ENCODE results near the gene TMEM218. TPM values are rescaled to one million over a fixed set of nuclear protein-coding genes. Genes with fewer than 3 reads are reported as not detected.

The TMEM218 gene
- total and polyA plus RNA-seq, 5 donors from 2014 or later: 9.7 to 42.8 (median 40.1) TPM

DNA sequence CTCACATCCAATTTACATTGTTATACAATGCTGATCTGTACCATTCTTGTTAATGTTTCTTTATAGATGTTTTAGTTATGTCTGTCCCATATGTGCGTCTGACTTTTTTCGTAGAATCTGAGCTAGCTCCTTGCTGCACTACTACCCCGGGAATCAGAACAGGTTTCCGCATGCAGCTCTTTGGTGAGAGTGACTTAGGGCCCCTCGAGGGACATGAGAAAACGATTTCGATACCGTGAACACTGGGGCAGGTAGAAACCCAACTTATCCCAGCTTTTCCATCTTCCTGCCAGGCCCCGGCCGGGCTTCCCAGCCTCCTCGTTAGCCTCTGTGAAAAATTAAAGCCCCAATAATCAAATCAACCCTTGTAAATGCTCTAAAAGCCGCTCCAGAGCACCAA, 29.8 kb upstream of the TMEM218 start:
- H3K4me1 Mint-ChIP-seq: peaks cover 2 to 5% (median 4%) of the 10 kb centered on the region in 4 donors
- H3K36me3 Mint-ChIP-seq: no peaks in the 10 kb centered on the region
- Histone ChIP-seq H3K36me3 (ENCODE audit: control insufficient read depth, insufficient read depth, low read length) (no peaks in the 10 kb centered on the region), H3K27ac (ENCODE audit: insufficient read depth, low read length, poor library complexity, severe bottlenecking) (no peak overlapping the region), H3K9me3 (ENCODE audit: control insufficient read depth in 2 of 2, low read length in 2 of 2) (no peaks in the 10 kb centered on the region), H3K4me1 (ENCODE audit: control insufficient read depth, insufficient read depth, low read length, poor library complexity, severe bottlenecking) (peaks cover 5% of the 10 kb centered on the region), H3K27me3 (ENCODE audit: control insufficient read depth, insufficient read depth, low read length) (peaks cover 10% of the 10 kb centered on the region), H3K4me3 (ENCODE audit: low read depth, low read length) (no peak overlapping the region)
- DNase-seq (no peak), ATAC-seq (ENCODE audit: low read depth in 2 of 2) (no peak)
- no peak overlapping the region for H3K27ac Mint-ChIP-seq
- no peaks in the 10 kb centered on the region for H3K9me3 Mint-ChIP-seq
- H3K4me3 Mint-ChIP-seq: no peak overlapping the region
- H3K27me3 Mint-ChIP-seq: peaks cover 36% of the 10 kb centered on the region

GRCh38 chr11:125140233-125140632, 28.8 kb upstream of the TMEM218 start:
- H3K9me3 Mint-ChIP-seq: no peaks in the 10 kb centered on the region
- H3K4me1 Mint-ChIP-seq: peaks cover 2 to 5% (median 4%) of the 10 kb centered on the region in 4 donors
- no peak overlapping the region for H3K4me3 Mint-ChIP-seq
- Histone ChIP-seq H3K27ac (ENCODE audit: insufficient read depth, low read length, poor library complexity, severe bottlenecking) (no peak overlapping the region), H3K27me3 (ENCODE audit: control insufficient read depth, insufficient read depth, low read length) (peaks cover 12% of the 10 kb centered on the region), H3K36me3 (ENCODE audit: control insufficient read depth, insufficient read depth, low read length) (no peaks in the 10 kb centered on the region), H3K4me1 (ENCODE audit: control insufficient read depth, insufficient read depth, low read length, poor library complexity, severe bottlenecking) (peaks cover 5% of the 10 kb centered on the region), H3K4me3 (ENCODE audit: low read depth, low read length) (no peak overlapping the region), H3K9me3 (ENCODE audit: control insufficient read depth in 2 of 2, low read length in 2 of 2) (no peaks in the 10 kb centered on the region)
- no peak overlapping the region for H3K27ac Mint-ChIP-seq
- DNase-seq: no peak
- peaks cover 38% of the 10 kb centered on the region for H3K27me3 Mint-ChIP-seq
- ATAC-seq (ENCODE audit: low read depth in 2 of 2): no peak
- H3K36me3 Mint-ChIP-seq: no peaks in the 10 kb centered on the region

GRCh38 chr11:125139778-125140177, 28.4 kb upstream of the TMEM218 start:
- peaks cover 5% of the 10 kb centered on the region for H3K4me1 ChIP-seq (ENCODE audit: control insufficient read depth, insufficient read depth, low read length, poor library complexity, severe bottlenecking)
- no peak overlapping the region for H3K27ac ChIP-seq (ENCODE audit: insufficient read depth, low read length, poor library complexity, severe bottlenecking)
- H3K27me3 Mint-ChIP-seq: peaks cover 43% of the 10 kb centered on the region
- no peak overlapping the region for H3K4me3 ChIP-seq (ENCODE audit: low read depth, low read length)
- no peaks in the 10 kb centered on the region for H3K36me3 ChIP-seq (ENCODE audit: control insufficient read depth, insufficient read depth, low read length)
- peaks cover 15% of the 10 kb centered on the region for H3K27me3 ChIP-seq (ENCODE audit: control insufficient read depth, insufficient read depth, low read length)
- no peaks in the 10 kb centered on the region for H3K9me3 Mint-ChIP-seq
- no peak overlapping the region for H3K4me3 Mint-ChIP-seq
- H3K36me3 Mint-ChIP-seq: no peaks in the 10 kb centered on the region
- no peaks in the 10 kb centered on the region for H3K9me3 ChIP-seq (ENCODE audit: control insufficient read depth in 2 of 2, low read length in 2 of 2)
- peaks cover 2 to 5% (median 4%) of the 10 kb centered on the region in 4 donors for H3K4me1 Mint-ChIP-seq
- H3K27ac Mint-ChIP-seq: no peak overlapping the region
- no peak for ATAC-seq (ENCODE audit: low read depth in 2 of 2)
- DNase-seq: no peak

GRCh38 chr11:125138966-125139365, 27.5 kb upstream of the TMEM218 start:
- Mint-ChIP-seq H3K9me3 (no peaks in the 10 kb centered on the region), H3K4me3 (no peak overlapping the region), H3K4me1 (peaks cover 2 to 5% (median 4%) of the 10 kb centered on the region in 4 donors), H3K27ac (no peak overlapping the region), H3K36me3 (no peaks in the 10 kb centered on the region), H3K27me3 (peaks cover 47% of the 10 kb centered on the region)
- no peak overlapping the region for H3K4me3 ChIP-seq (ENCODE audit: low read depth, low read length)
- DNase-seq: no peak
- no peak for ATAC-seq (ENCODE audit: low read depth in 2 of 2)
- no peaks in the 10 kb centered on the region for H3K9me3 ChIP-seq (ENCODE audit: control insufficient read depth in 2 of 2, low read length in 2 of 2)
- no peaks in the 10 kb centered on the region for H3K36me3 ChIP-seq (ENCODE audit: control insufficient read depth, insufficient read depth, low read length)
- peaks cover 16% of the 10 kb centered on the region for H3K27me3 ChIP-seq (ENCODE audit: control insufficient read depth, insufficient read depth, low read length)
- peaks cover 5% of the 10 kb centered on the region for H3K4me1 ChIP-seq (ENCODE audit: control insufficient read depth, insufficient read depth, low read length, poor library complexity, severe bottlenecking)
- H3K27ac ChIP-seq (ENCODE audit: insufficient read depth, low read length, poor library complexity, severe bottlenecking): no peak overlapping the region

DNA sequence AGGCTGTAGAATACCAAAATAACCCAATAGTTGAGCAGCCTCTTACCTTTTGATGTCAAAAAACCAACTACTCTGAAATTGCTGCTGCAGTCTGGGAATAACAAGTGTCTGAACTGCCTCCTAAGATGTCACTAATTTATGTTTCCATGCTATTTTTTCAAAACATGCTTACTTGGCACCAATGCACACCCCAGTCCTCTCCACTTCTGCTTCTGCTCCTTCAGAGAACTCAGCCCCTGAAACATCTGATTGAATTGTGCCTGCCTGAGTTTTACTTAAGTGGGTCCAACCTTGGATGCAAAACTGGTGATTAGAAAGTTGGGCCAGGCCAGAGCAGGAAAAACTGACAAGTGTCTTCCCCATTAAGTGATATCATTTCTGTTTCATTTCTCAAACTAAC, 24.6 kb upstream of the TMEM218 start:
- no peaks in the 10 kb centered on the region for H3K36me3 Mint-ChIP-seq
- Histone ChIP-seq H3K27ac (ENCODE audit: insufficient read depth, low read length, poor library complexity, severe bottlenecking) (no peak overlapping the region), H3K4me3 (ENCODE audit: low read depth, low read length) (no peak overlapping the region), H3K27me3 (ENCODE audit: control insufficient read depth, insufficient read depth, low read length) (peaks cover 23% of the 10 kb centered on the region), H3K4me1 (ENCODE audit: control insufficient read depth, insufficient read depth, low read length, poor library complexity, severe bottlenecking) (no peaks in the 10 kb centered on the region), H3K9me3 (ENCODE audit: control insufficient read depth in 2 of 2, low read length in 2 of 2) (no peaks in the 10 kb centered on the region), H3K36me3 (ENCODE audit: control insufficient read depth, insufficient read depth, low read length) (no peaks in the 10 kb centered on the region)
- no peak overlapping the region for H3K27ac Mint-ChIP-seq
- H3K4me3 Mint-ChIP-seq: no peak overlapping the region
- no peaks in the 10 kb centered on the region for H3K9me3 Mint-ChIP-seq
- no peak for DNase-seq
- ATAC-seq (ENCODE audit: low read depth in 2 of 2): no peak
- no peaks in the 10 kb centered on the region for H3K4me1 Mint-ChIP-seq
- peaks cover 35% of the 10 kb centered on the region for H3K27me3 Mint-ChIP-seq

DNA sequence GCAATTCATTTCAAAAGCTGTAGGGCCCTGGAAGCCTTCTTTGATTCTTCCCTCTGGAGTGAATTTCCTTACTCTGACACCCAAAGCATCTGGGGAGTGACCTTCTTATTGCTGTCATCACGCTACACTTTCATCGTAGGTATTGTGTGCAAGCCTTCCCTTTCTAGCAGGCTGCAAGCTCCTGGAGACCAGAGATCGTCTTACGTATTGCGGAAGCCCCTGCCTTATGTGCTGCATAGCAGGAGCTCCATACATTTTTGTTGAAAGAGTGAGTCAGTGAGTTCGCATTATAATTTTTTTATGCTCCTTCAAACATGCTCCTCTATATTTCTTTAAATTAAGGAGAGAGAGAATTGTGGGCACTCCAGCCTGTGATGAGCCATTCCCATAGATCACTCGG, 21.2 kb upstream of the TMEM218 start:
- H3K27me3 ChIP-seq (ENCODE audit: control insufficient read depth, insufficient read depth, low read length): peaks cover 21% of the 10 kb centered on the region
- ATAC-seq (ENCODE audit: low read depth in 2 of 2) (no peak), DNase-seq (no peak)
- Mint-ChIP-seq H3K9me3 (peaks cover 0 to 3% (median 0%) of the 10 kb centered on the region in 7 donors), H3K4me3 (no peak overlapping the region), H3K27me3 (peaks cover 43% of the 10 kb centered on the region), H3K27ac (no peak overlapping the region), H3K4me1 (no peaks in the 10 kb centered on the region), H3K36me3 (no peaks in the 10 kb centered on the region)
- H3K4me3 ChIP-seq (ENCODE audit: low read depth, low read length): no peak overlapping the region
- no peaks in the 10 kb centered on the region for H3K4me1 ChIP-seq (ENCODE audit: control insufficient read depth, insufficient read depth, low read length, poor library complexity, severe bottlenecking)
- H3K36me3 ChIP-seq (ENCODE audit: control insufficient read depth, insufficient read depth, low read length): no peaks in the 10 kb centered on the region
- no peaks in the 10 kb centered on the region for H3K9me3 ChIP-seq (ENCODE audit: control insufficient read depth in 2 of 2, low read length in 2 of 2)
- H3K27ac ChIP-seq (ENCODE audit: insufficient read depth, low read length, poor library complexity, severe bottlenecking): no peak overlapping the region

- Histone ChIP-seq H3K4me1 (ENCODE audit: control insufficient read depth, insufficient read depth, low read length, poor library complexity, severe bottlenecking) (no peaks in the 10 kb centered on the region), H3K9me3 (ENCODE audit: control insufficient read depth in 2 of 2, low read length in 2 of 2) (no peaks in the 10 kb centered on the region), H3K36me3 (ENCODE audit: control insufficient read depth, insufficient read depth, low read length) (no peaks in the 10 kb centered on the region), H3K27me3 (ENCODE audit: control insufficient read depth, insufficient read depth, low read length) (peaks cover 24% of the 10 kb centered on the region), H3K27ac (ENCODE audit: insufficient read depth, low read length, poor library complexity, severe bottlenecking) (no peak overlapping the region), H3K4me3 (ENCODE audit: low read depth, low read length) (no peak overlapping the region)
- H3K27me3 Mint-ChIP-seq: peaks cover 42% of the 10 kb centered on the region
- H3K4me1 Mint-ChIP-seq: no peaks in the 10 kb centered on the region
- H3K9me3 Mint-ChIP-seq: peaks cover 0 to 3% (median 0%) of the 10 kb centered on the region in 7 donors
- H3K27ac Mint-ChIP-seq: no peak overlapping the region
- no peak overlapping the region for H3K4me3 Mint-ChIP-seq
- ATAC-seq (ENCODE audit: low read depth in 2 of 2): no peak
- no peaks in the 10 kb centered on the region for H3K36me3 Mint-ChIP-seq
- no peak for DNase-seq
Observed at GRCh38 chr11:125132071-125132470, 20.6 kb upstream of the TMEM218 start.

GRCh38 chr11:125129316-125129993, 18.0 kb upstream of the TMEM218 start:
- Mint-ChIP-seq H3K36me3 (no peaks in the 10 kb centered on the region), H3K27ac (no peak overlapping the region), H3K27me3 (peaks cover 44% of the 10 kb centered on the region), H3K9me3 (peaks cover 0 to 4% (median 0%) of the 10 kb centered on the region in 7 donors), H3K4me3 (no peak overlapping the region), H3K4me1 (no peaks in the 10 kb centered on the region)
- Histone ChIP-seq H3K9me3 (ENCODE audit: control insufficient read depth in 2 of 2, low read length in 2 of 2) (no peaks in the 10 kb centered on the region), H3K4me3 (ENCODE audit: low read depth, low read length) (no peak overlapping the region), H3K27ac (ENCODE audit: insufficient read depth, low read length, poor library complexity, severe bottlenecking) (no peak overlapping the region), H3K27me3 (ENCODE audit: control insufficient read depth, insufficient read depth, low read length) (peaks cover 20% of the 10 kb centered on the region), H3K4me1 (ENCODE audit: control insufficient read depth, insufficient read depth, low read length, poor library complexity, severe bottlenecking) (no peaks in the 10 kb centered on the region), H3K36me3 (ENCODE audit: control insufficient read depth, insufficient read depth, low read length) (no peaks in the 10 kb centered on the region)
- ATAC-seq (ENCODE audit: low read depth in 2 of 2) (no peak), DNase-seq (no peak)
